Measurements from ENCODE around the gene ELL2. TPM values are rescaled to one million over a fixed set of nuclear protein-coding genes. Genes with fewer than 3 reads are reported as not detected.

ELL2 gene
- total and polyA plus RNA-seq, 2 of the 13 experiments (the other 11 are each of a cell fraction or from before 2014, with no cell fraction given), result 78.9 to 97.1 TPM

GRCh38 chr5:95966005-95966404 lies 4.4 kb upstream of the ELL2 start (continued):
- TF ChIP-seq ZNF513 (CRISPR knock-in tag; conservative IDR thresholded peaks at IDR 0.05) (no peak), ZNF335 (CRISPR knock-in tag; IDR thresholded peaks at IDR 0.05) (no peak), ZSCAN31 (CRISPR knock-in tag; IDR thresholded peaks at IDR 0.05; ENCODE audit: low read depth) (0 out of 2 replicates have a peak, but pooled peaks have one; percentile 37), CREM (IDR thresholded peaks at IDR 0.05) (peak; percentile 77), CREM (CRISPR knock-in tag; IDR thresholded peaks at IDR 0.05) (no peak), ZNF484 (CRISPR knock-in tag; IDR thresholded peaks at IDR 0.05; ENCODE audit: borderline replicate concordance, low read depth) (no peak), ZNF564 (CRISPR knock-in tag; IDR thresholded peaks at IDR 0.05) (no peak), XBP1 (CRISPR knock-in tag; IDR thresholded peaks at IDR 0.05) (no peak), FOXM1 (CRISPR knock-in tag; IDR thresholded peaks at IDR 0.05) (no peak), ZEB1 (IDR thresholded peaks at IDR 0.05; ENCODE audit: insufficient replicate concordance, low read depth) (peak; percentile 43), ZNF280D (CRISPR knock-in tag; IDR thresholded peaks at IDR 0.05) (peak; percentile 51; the same call in 1 of the 2 replicates), SUZ12 (IDR thresholded peaks at IDR 0.05; ENCODE audit: low read depth, low read length) (no peak), JUND (CRISPR knock-in tag; IDR thresholded peaks at IDR 0.05) (no peak), ZNF558 (CRISPR knock-in tag; IDR thresholded peaks at IDR 0.05; ENCODE audit: borderline replicate concordance) (no peak), ATRX (CRISPR knock-in tag; IDR thresholded peaks at IDR 0.05; ENCODE audit: borderline replicate concordance) (no peak), CREBL2 (CRISPR knock-in tag; IDR thresholded peaks at IDR 0.05; ENCODE audit: borderline replicate concordance) (no peak), MZF1 (CRISPR knock-in tag; IDR thresholded peaks at IDR 0.05; ENCODE audit: borderline replicate concordance) (no peak), HNRNPUL1 (IDR thresholded peaks at IDR 0.05; ENCODE audit: low read depth, low read length) (no peak), NCOA2 (CRISPR knock-in tag; IDR thresholded peaks at IDR 0.05) (peak; percentile 88), POGZ (CRISPR knock-in tag; IDR thresholded peaks at IDR 0.05) (peak; percentile 62; the same call in 1 of the 2 replicates), HCFC1 (IDR thresholded peaks at IDR 0.05; ENCODE audit: low read depth, low read length) (no peak), TBL1XR1 (IDR thresholded peaks at IDR 0.05; ENCODE audit: borderline replicate concordance, low read length, partially characterized antibody) (peak; percentile 71), RELA (CRISPR knock-in tag; IDR thresholded peaks at IDR 0.05) (no peak), GATA4 (IDR thresholded peaks at IDR 0.05; ENCODE audit: borderline replicate concordance, low read depth) (0 out of 2 replicates have a peak, but pooled peaks have one; percentile 33), JDP2 (CRISPR knock-in tag; IDR thresholded peaks at IDR 0.05; ENCODE audit: borderline replicate concordance) (no peak), FOXP4 (CRISPR knock-in tag; IDR thresholded peaks at IDR 0.05) (peak; percentile 90), FOXC1 (CRISPR knock-in tag; IDR thresholded peaks at IDR 0.05; ENCODE audit: borderline replicate concordance) (no peak)

Data from HepG2 (cell line).